Caco-2 (cell line): Measurements from ENCODE around the gene HACD2. TPM values are rescaled to one million over a fixed set of nuclear protein-coding genes. Genes with fewer than 3 reads are reported as not detected.

Source experiments
- BruUV-seq: library from RNA; stranded (reverse); fragments of 400-500 nt; replicated peaks from 2 replicates; lab custom pipeline; 2021; lab: Mats Ljungman, UMichigan
- CTCF ChIA-PET: fragments of 300-600 bp; sonication (Branson Sonifier 250); formaldehyde crosslinking; loops from one replicate; lab custom pipeline; 2022; ENCODE audit warnings: antibody characterized with exemption; lab: Charles Lee
- POLR2A ChIA-PET: fragments of 300-600 bp; sonication (Branson Sonifier 250); formaldehyde crosslinking; loops from one replicate; lab custom pipeline; 2022; ENCODE audit warnings: antibody characterized with exemption; lab: Charles Lee
- DNase-seq, 2 experiments: peaks; one replicate each; pipeline versions ENCODE4 v3.0.0 to v3.0.0-alpha.2; 2020 to 2022
- H3K27me3 ChIP-seq: replicated peaks from 2 replicates; pipeline ENCODE4 v1.6.0; 2011; ENCODE audit warnings: low read length; ENCODE audit not compliant: control insufficient read depth, insufficient read depth
- H3K36me3 ChIP-seq: 2 replicates; pipeline ENCODE4 v1.5.1; 2011; ENCODE audit warnings: low read length; ENCODE audit not compliant: control insufficient read depth, insufficient read depth
- H3K4me1 ChIP-seq: fragments of 250-450 bp; sonication (Bioruptor Pico); 2 replicates; pipeline ENCODE4 v1.5.1; 2020; ENCODE audit warnings: mild to moderate bottlenecking
- H3K4me3 ChIP-seq: 2 replicates; pipeline ENCODE4 v1.5.1; 2011; ENCODE audit warnings: low read depth, mild to moderate bottlenecking, control low read depth, low read length
- H3K9me3 ChIP-seq: fragments of 250-450 bp; sonication (Bioruptor Pico); 2 replicates; pipeline ENCODE4 v1.5.1; 2020; ENCODE audit warnings: mild to moderate bottlenecking, moderate library complexity
- H3K27ac Mint-ChIP-seq: one replicate; pipeline ENCODE4 v1.8.0; 2022; ENCODE audit warnings: mixed read lengths; ENCODE audit not compliant: unreplicated experiment
- H3K27me3 Mint-ChIP-seq: one replicate; pipeline ENCODE4 v1.8.0; 2022; ENCODE audit warnings: mixed read lengths; ENCODE audit not compliant: insufficient read depth, unreplicated experiment
- H3K36me3 Mint-ChIP-seq: one replicate; pipeline ENCODE4 v1.8.0; 2022; ENCODE audit warnings: mild to moderate bottlenecking, mixed read lengths; ENCODE audit not compliant: insufficient read depth, unreplicated experiment
- H3K4me1 Mint-ChIP-seq: one replicate; pipeline ENCODE4 v1.8.0; 2022; ENCODE audit warnings: low read depth, mixed read lengths; ENCODE audit not compliant: unreplicated experiment
- H3K4me3 Mint-ChIP-seq: one replicate; pipeline ENCODE4 v1.8.0; 2022; ENCODE audit warnings: mild to moderate bottlenecking, moderate library complexity, mixed read lengths; ENCODE audit not compliant: unreplicated experiment
- H3K9me3 Mint-ChIP-seq: one replicate; pipeline ENCODE4 v1.8.0; 2022; ENCODE audit warnings: mixed read lengths; ENCODE audit not compliant: unreplicated experiment
- CTCF ChIP-seq, 2 experiments: fragments of 200-600 bp in 1 of 2; IDR thresholded peaks; 1 replicate in 1 of 2; 2 replicates in 1 of 2; pipeline versions ENCODE4 v1.5.1 to v1.8.0; 2011 to 2022; ENCODE audit warnings: antibody characterized with exemption in 1 of 2, control low read depth in 1 of 2, inconsistent platforms in 1 of 2, low read depth in 1 of 2, low read length in 1 of 2, mild to moderate bottlenecking in 1 of 2, moderate library complexity in 1 of 2; ENCODE audit not compliant: insufficient read depth in 1 of 2, severe bottlenecking in 1 of 2, unreplicated experiment in 1 of 2
- intact Hi-C: fragments of 100-400 bp; cut with micrococcal nuclease; formaldehyde crosslinking; loops from one replicate; pipeline ENCODE4 v1.10.0; 2022; ENCODE audit not compliant: unreplicated experiment
- total RNA-seq: library from RNA; stranded (reverse); gene quantifications from 2 replicates; pipeline ENCODE4 v1.2.3, GENCODE V29; 2022

HACD2 gene
- total RNA-seq, 1 experiment from 2014 or later = 92.5 TPM

GRCh38 chr3:123528130-123528529, 56.7 kb downstream of the HACD2 start:
- POLR2A ChIA-PET = no interaction called here
- TF ChIP-seq CTCF (IDR thresholded peaks at IDR 0.05; ENCODE audit: insufficient read depth in 1 of 2, low read depth in 1 of 2, low read length in 1 of 2, severe bottlenecking in 1 of 2, unreplicated experiment in 1 of 2) = no peak
- H3K4me1 ChIP-seq = peaks cover 7% of the 10 kb centered on the region; the same call in 1 of the 2 replicates
- DNase-seq = no peak
- H3K27me3 ChIP-seq = no peaks in the 10 kb centered on the region
- intact Hi-C loops = no loop called here
- H3K36me3 ChIP-seq = no peaks in the 10 kb centered on the region
- Mint-ChIP-seq H3K4me1 (peaks cover 6% of the 10 kb centered on the region), H3K27ac (no peak overlapping the region), H3K4me3 (no peak overlapping the region), H3K27me3 (no peaks in the 10 kb centered on the region), H3K9me3 (no peaks in the 10 kb centered on the region), H3K36me3 (peaks cover 38% of the 10 kb centered on the region)
- CTCF ChIA-PET = no interaction called here
- no peaks in the 10 kb centered on the region for H3K9me3 ChIP-seq
- BruUV-seq = no TSS peak
- H3K4me3 ChIP-seq = no peak overlapping the region

- no TSS peak for BruUV-seq
- Histone ChIP-seq H3K4me3 (no peak overlapping the region), H3K4me1 (peaks cover 7% of the 10 kb centered on the region; the same call in 1 of the 2 replicates), H3K36me3 (peaks cover 2% of the 10 kb centered on the region; the same call in 1 of the 2 replicates), H3K9me3 (no peaks in the 10 kb centered on the region), H3K27me3 (no peaks in the 10 kb centered on the region)
- intact Hi-C loops = no loop called here
- Mint-ChIP-seq H3K36me3 (peaks cover 43% of the 10 kb centered on the region), H3K27ac (no peak overlapping the region), H3K27me3 (no peaks in the 10 kb centered on the region), H3K9me3 (no peaks in the 10 kb centered on the region), H3K4me1 (peaks cover 6% of the 10 kb centered on the region), H3K4me3 (no peak overlapping the region)
- POLR2A ChIA-PET = no interaction called here
- no peak for TF ChIP-seq CTCF (IDR thresholded peaks at IDR 0.05; ENCODE audit: insufficient read depth in 1 of 2, low read depth in 1 of 2, low read length in 1 of 2, severe bottlenecking in 1 of 2, unreplicated experiment in 1 of 2)
- no peak for DNase-seq
- CTCF ChIA-PET = no interaction called here
Observed at GRCh38 chr3:123527046-123527445, 57.8 kb downstream of the HACD2 start.

- Histone ChIP-seq H3K4me3 (no peak overlapping the region), H3K27me3 (no peaks in the 10 kb centered on the region), H3K4me1 (peaks cover 7% of the 10 kb centered on the region; the same call in 1 of the 2 replicates), H3K9me3 (no peaks in the 10 kb centered on the region), H3K36me3 (peaks cover 2% of the 10 kb centered on the region; the same call in 1 of the 2 replicates)
- BruUV-seq = no TSS peak
- DNase-seq = no peak
- intact Hi-C loops = no loop called here
- Mint-ChIP-seq H3K27ac (no peak overlapping the region), H3K4me3 (no peak overlapping the region), H3K9me3 (no peaks in the 10 kb centered on the region), H3K36me3 (peaks cover 49% of the 10 kb centered on the region), H3K27me3 (no peaks in the 10 kb centered on the region), H3K4me1 (peaks cover 6% of the 10 kb centered on the region)
- no peak for TF ChIP-seq CTCF (IDR thresholded peaks at IDR 0.05; ENCODE audit: insufficient read depth in 1 of 2, low read depth in 1 of 2, low read length in 1 of 2, severe bottlenecking in 1 of 2, unreplicated experiment in 1 of 2)
- POLR2A ChIA-PET = no interaction called here
- CTCF ChIA-PET = no interaction called here
Observed at GRCh38 chr3:123526474-123526873, 58.4 kb downstream of the HACD2 start.
